Measurements from ENCODE around the gene CCDC171. TPM values are rescaled to one million over a fixed set of nuclear protein-coding genes. Genes with fewer than 3 reads are reported as not detected.

CCDC171 gene
- total RNA-seq, 1 experiment from 2014 or later: 2.6 TPM

- H3K27me3 ChIP-seq (ENCODE audit: insufficient read depth, low read length): no peaks in the 10 kb centered on the region
- POLR2A ChIA-PET: no interaction called here
Observed at GRCh38 chr9:15977438-15977837, 424.6 kb downstream of the CCDC171 start.

More at GRCh38 chr9:15977438-15977837, 424.6 kb downstream of the CCDC171 start:
- no peaks in the 10 kb centered on the region for H3K4me1 ChIP-seq (ENCODE audit: control insufficient read depth in 1 of 2, insufficient read depth in 2 of 2, low read length in 2 of 2)
- H3K9ac ChIP-seq (ENCODE audit: low read length): no peak overlapping the region
- H3K27ac ChIP-seq (ENCODE audit: low read depth, low read length): no peak overlapping the region
- H4K20me1 ChIP-seq (ENCODE audit: insufficient read depth): no peaks in the 10 kb centered on the region
- no peak overlapping the region for H2AFZ ChIP-seq (ENCODE audit: low read depth, low read length, poor library complexity, severe bottlenecking)
- H3K4me3 ChIP-seq (replicated peaks in 1 of 2; ENCODE audit: low read depth in 1 of 2, low read length in 2 of 2): no peak overlapping the region
- no peaks in the 10 kb centered on the region for H3K9me3 ChIP-seq (ENCODE audit: control insufficient read depth in 1 of 2, insufficient read depth in 1 of 2, low read depth in 1 of 2, low read length in 2 of 2)
- DNase-seq (ENCODE audit: low read depth, low spot score) (no peak), ATAC-seq (no peak)
- no TSS peak for BruUV-seq (replicated peaks)
- no peak overlapping the region for H3K4me2 ChIP-seq (ENCODE audit: low read length)
- no peak for TF ChIP-seq EZH2 (IDR thresholded peaks at IDR 0.05)
- no peak for TF ChIP-seq ZFX (IDR thresholded peaks at IDR 0.05)
- TF ChIP-seq TCF7L2 (IDR thresholded peaks at IDR 0.05; ENCODE audit: borderline replicate concordance, extremely low read depth, insufficient read depth, insufficient read length): no peak
- TF ChIP-seq SIN3A (IDR thresholded peaks at IDR 0.05; ENCODE audit: low read depth): no peak
- no peak for TF ChIP-seq MAX (IDR thresholded peaks at IDR 0.05)
- no peak for TF ChIP-seq ELF1 (IDR thresholded peaks at IDR 0.05; ENCODE audit: borderline replicate concordance, low read depth)
- TF ChIP-seq FOSL1 (IDR thresholded peaks at IDR 0.05; ENCODE audit: low read depth): no peak
- no peak for TF ChIP-seq CEBPB (IDR thresholded peaks at IDR 0.05; ENCODE audit: low read depth)
- no peak for TF ChIP-seq ZBTB33 (IDR thresholded peaks at IDR 0.05; ENCODE audit: extremely low read depth, insufficient replicate concordance, low read length)
- no peak for TF ChIP-seq YY1 (IDR thresholded peaks at IDR 0.05; ENCODE audit: extremely low read depth, insufficient replicate concordance, low read depth, low read length)
- no peak for TF ChIP-seq RAD21 (IDR thresholded peaks at IDR 0.05; ENCODE audit: low read depth)
- no peaks in the 10 kb centered on the region for H3K36me3 ChIP-seq (ENCODE audit: control insufficient read depth in 1 of 2, insufficient read depth in 2 of 2, low read length in 2 of 2)
- no peaks in the 10 kb centered on the region for H3K79me2 ChIP-seq (ENCODE audit: insufficient read depth, low read length)
- RAD21 ChIA-PET (ENCODE audit: low non-redundant PET in 1 of 2, low total read pairs in 2 of 2, uncharacterized antibody in 2 of 2, unreplicated experiment in 2 of 2): no interaction called here
- intact Hi-C loops (cut with micrococcal nuclease): no loop called here
- CTCF ChIA-PET: no interaction called here
- no peaks in the 10 kb centered on the region for H3K9me2 ChIP-seq (ENCODE audit: insufficient read depth)
